ENCODE data around the gene NECTIN4. TPM values are rescaled to one million over a fixed set of nuclear protein-coding genes. Genes with fewer than 3 reads are reported as not detected.
A peak's percentile ranks its signal among the peaks of the same experiment; 100 is the strongest.

The NECTIN4 gene
- total and polyA plus RNA-seq, 2 of the 13 experiments (the other 11 are each of a cell fraction or from before 2014, with no cell fraction given): 5.9 to 12.4 TPM

GRCh38 chr1:161021165-161021969 is 68.0 kb downstream of the NECTIN4 start (continued):
- TF ChIP-seq, protein P1, sequence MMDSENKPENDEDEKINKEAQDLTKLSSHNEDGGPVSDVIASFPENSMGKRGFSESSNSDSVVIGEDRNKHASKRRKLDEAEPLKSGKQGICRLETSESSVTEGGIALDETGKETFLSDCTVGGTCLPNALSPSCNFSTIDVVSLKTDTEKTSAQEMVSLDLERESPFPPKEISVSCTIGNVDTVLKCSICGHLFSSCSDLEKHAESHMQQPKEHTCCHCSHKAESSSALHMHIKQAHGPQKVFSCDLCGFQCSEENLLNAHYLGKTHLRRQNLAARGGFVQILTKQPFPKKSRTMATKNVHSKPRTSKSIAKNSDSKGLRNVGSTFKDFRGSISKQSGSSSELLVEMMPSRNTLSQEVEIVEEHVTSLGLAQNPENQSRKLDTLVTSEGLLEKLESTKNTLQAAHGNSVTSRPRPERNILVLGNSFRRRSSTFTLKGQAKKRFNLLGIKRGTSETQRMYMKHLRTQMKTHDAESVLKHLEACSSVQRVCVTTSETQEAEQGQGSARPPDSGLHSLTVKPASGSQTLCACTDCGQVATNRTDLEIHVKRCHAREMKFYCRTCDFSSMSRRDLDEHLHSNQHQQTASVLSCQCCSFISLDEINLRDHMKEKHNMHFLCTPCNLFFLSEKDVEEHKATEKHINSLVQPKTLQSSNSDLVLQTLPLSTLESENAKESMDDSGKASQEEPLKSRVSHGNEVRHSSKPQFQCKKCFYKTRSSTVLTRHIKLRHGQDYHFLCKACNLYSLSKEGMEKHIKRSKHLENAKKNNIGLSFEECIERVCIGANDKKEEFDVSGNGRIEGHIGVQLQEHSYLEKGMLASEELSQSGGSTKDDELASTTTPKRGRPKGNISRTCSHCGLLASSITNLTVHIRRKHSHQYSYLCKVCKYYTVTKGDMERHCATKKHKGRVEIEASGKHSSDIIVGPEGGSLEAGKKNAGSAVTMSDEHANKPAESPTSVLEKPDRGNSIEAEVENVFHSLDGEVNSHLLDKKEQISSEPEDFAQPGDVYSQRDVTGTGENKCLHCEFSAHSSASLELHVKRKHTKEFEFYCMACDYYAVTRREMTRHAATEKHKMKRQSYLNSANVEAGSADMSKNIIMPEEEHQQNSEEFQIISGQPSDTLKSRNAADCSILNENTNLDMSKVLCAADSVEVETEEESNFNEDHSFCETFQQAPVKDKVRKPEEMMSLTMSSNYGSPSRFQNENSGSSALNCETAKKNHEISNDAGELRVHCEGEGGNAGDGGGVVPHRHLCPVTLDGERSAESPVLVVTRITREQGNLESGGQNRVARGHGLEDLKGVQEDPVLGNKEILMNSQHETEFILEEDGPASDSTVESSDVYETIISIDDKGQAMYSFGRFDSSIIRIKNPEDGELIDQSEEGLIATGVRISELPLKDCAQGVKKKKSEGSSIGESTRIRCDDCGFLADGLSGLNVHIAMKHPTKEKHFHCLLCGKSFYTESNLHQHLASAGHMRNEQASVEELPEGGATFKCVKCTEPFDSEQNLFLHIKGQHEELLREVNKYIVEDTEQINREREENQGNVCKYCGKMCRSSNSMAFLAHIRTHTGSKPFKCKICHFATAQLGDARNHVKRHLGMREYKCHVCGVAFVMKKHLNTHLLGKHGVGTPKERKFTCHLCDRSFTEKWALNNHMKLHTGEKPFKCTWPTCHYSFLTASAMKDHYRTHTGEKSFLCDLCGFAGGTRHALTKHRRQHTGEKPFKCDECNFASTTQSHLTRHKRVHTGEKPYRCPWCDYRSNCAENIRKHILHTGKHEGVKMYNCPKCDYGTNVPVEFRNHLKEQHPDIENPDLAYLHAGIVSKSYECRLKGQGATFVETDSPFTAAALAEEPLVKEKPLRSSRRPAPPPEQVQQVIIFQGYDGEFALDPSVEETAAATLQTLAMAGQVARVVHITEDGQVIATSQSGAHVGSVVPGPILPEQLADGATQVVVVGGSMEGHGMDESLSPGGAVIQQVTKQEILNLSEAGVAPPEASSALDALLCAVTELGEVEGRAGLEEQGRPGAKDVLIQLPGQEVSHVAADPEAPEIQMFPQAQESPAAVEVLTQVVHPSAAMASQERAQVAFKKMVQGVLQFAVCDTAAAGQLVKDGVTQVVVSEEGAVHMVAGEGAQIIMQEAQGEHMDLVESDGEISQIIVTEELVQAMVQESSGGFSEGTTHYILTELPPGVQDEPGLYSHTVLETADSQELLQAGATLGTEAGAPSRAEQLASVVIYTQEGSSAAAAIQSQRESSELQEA (CRISPR knock-in tag; IDR thresholded peaks at IDR 0.05; ENCODE audit: not compliant biosample characterization): peak; percentile 21
- TF ChIP-seq, protein P2, sequence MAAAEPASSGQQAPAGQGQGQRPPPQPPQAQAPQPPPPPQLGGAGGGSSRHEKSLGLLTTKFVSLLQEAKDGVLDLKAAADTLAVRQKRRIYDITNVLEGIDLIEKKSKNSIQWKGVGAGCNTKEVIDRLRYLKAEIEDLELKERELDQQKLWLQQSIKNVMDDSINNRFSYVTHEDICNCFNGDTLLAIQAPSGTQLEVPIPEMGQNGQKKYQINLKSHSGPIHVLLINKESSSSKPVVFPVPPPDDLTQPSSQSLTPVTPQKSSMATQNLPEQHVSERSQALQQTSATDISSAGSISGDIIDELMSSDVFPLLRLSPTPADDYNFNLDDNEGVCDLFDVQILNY (CRISPR knock-in tag; conservative IDR thresholded peaks at IDR 0.05): 0 out of 2 replicates have a peak, but pooled peaks have one; percentile 39
- TF ChIP-seq ZNF720 (CRISPR knock-in tag; IDR thresholded peaks at IDR 0.05) (no peak), MIER2 (CRISPR knock-in tag; IDR thresholded peaks at IDR 0.05) (0 out of 2 replicates have a peak, but pooled peaks have one; percentile 37), ZNF883 (CRISPR knock-in tag; IDR thresholded peaks at IDR 0.05; ENCODE audit: not compliant biosample characterization) (no peak), ZNF749 (CRISPR knock-in tag; IDR thresholded peaks at IDR 0.05; ENCODE audit: borderline replicate concordance) (0 out of 2 replicates have a peak, but pooled peaks have one; percentile 21), ARHGAP35 (CRISPR knock-in tag; IDR thresholded peaks at IDR 0.05; ENCODE audit: borderline replicate concordance) (no peak), ZNF609 (CRISPR knock-in tag; IDR thresholded peaks at IDR 0.05; ENCODE audit: borderline replicate concordance) (no peak), ZNF335 (CRISPR knock-in tag; IDR thresholded peaks at IDR 0.05) (peak; percentile 48), SNAPC2 (CRISPR knock-in tag; IDR thresholded peaks at IDR 0.05) (no peak), NFIB (CRISPR knock-in tag; IDR thresholded peaks at IDR 0.05; ENCODE audit: borderline replicate concordance) (no peak), ZNF326 (CRISPR knock-in tag; IDR thresholded peaks at IDR 0.05; ENCODE audit: borderline replicate concordance) (no peak), ATF7 (IDR thresholded peaks at IDR 0.05) (no peak), ATF7 (CRISPR knock-in tag; IDR thresholded peaks at IDR 0.05) (0 out of 2 replicates have a peak, but pooled peaks have one; percentile 5)

All from HepG2 (cell line).